ENCODE results near the gene RAB10. TPM values are rescaled to one million over a fixed set of nuclear protein-coding genes. Genes with fewer than 3 reads are reported as not detected.
"Not testable (repeated sequence)": the region's sequence is repeated elsewhere in the genome, so short reads cannot be mapped to it uniquely, and the experiment has no call there.

RAB10 gene
- total and polyA plus RNA-seq, 4 donors: 45.8 to 92.4 (median 69.0) TPM

GRCh38 chr2:26108701-26109100, 74.8 kb downstream of the RAB10 start:
- H3K9me3 ChIP-seq (ENCODE audit: control insufficient read depth, low read length); H3K36me3 ChIP-seq (ENCODE audit: control insufficient read depth in 1 of 2, insufficient read depth in 2 of 2, low read length in 1 of 2); H3K4me3 ChIP-seq (ENCODE audit: low read length in 2 of 2); H3K27ac ChIP-seq (ENCODE audit: low read depth in 1 of 2, low read length in 2 of 2); H3K4me1 ChIP-seq (ENCODE audit: control insufficient read depth in 1 of 2, insufficient read depth in 2 of 2, low read length in 2 of 2); H3K27me3 ChIP-seq (ENCODE audit: control insufficient read depth in 1 of 2, insufficient read depth in 2 of 2, low read length in 1 of 2); DNase-seq; ATAC-seq (ENCODE audit: low FRiP score); intact Hi-C loops (cut with DNase I): not testable (repeated sequence)
- 95 to 96% methylated on average over 6 of the region's 6 CpGs for WGBS, 2 donors

DNA sequence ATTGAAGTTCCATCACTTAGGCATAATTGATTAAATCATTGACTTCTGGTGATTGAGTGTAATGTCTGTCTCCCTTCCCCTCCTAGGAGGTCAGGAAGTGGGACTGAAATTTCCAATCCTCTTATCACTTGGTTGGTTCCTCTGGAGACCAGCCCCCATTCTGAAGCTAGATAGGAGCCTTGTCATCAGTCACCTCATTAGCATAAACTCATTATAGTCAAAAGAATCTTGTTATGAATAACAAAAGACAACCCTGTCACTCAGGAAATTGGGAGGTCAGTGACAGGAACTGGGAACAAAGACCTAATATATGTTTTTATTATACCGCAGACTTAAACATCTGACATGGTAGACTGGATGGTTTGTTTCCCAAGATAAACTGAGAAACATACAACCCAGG, 78.3 kb downstream of the RAB10 start:
- no peaks in the 10 kb centered on the region for H3K9me3 ChIP-seq (ENCODE audit: control insufficient read depth, low read length)
- intact Hi-C loops (cut with DNase I): no loop called here
- 97% methylated on average over 1 of the region's 1 CpG for WGBS, 2 donors
- ATAC-seq (ENCODE audit: low FRiP score): no peak
- H3K4me3 ChIP-seq (ENCODE audit: low read length in 2 of 2): no peak overlapping the region
- no peaks in the 10 kb centered on the region for H3K27me3 ChIP-seq (ENCODE audit: control insufficient read depth in 1 of 2, insufficient read depth in 2 of 2, low read length in 1 of 2)
- DNase-seq: no peak
- no peak overlapping the region for H3K27ac ChIP-seq (ENCODE audit: low read depth in 1 of 2, low read length in 2 of 2)
- H3K4me1 ChIP-seq (ENCODE audit: control insufficient read depth in 1 of 2, insufficient read depth in 2 of 2, low read length in 2 of 2): no peaks in the 10 kb centered on the region
- H3K36me3 ChIP-seq (ENCODE audit: control insufficient read depth in 1 of 2, insufficient read depth in 2 of 2, low read length in 1 of 2): no peaks in the 10 kb centered on the region

GRCh38 chr2:26114151-26114550, 80.3 kb downstream of the RAB10 start:
- intact Hi-C loops (cut with DNase I): no loop called here
- ATAC-seq (ENCODE audit: low FRiP score): no peak
- WGBS, 2 donors: 68 to 74% methylated on average over 2 of the region's 2 CpGs

GRCh38 chr2:26118682-26119081, 84.8 kb downstream of the RAB10 start:
- Histone ChIP-seq H3K36me3 (ENCODE audit: control insufficient read depth in 1 of 2, insufficient read depth in 2 of 2, low read length in 1 of 2) (no peaks in the 10 kb centered on the region), H3K4me3 (ENCODE audit: low read length in 2 of 2) (no peak overlapping the region), H3K27me3 (ENCODE audit: control insufficient read depth in 1 of 2, insufficient read depth in 2 of 2, low read length in 1 of 2) (no peaks in the 10 kb centered on the region), H3K27ac (ENCODE audit: low read depth in 1 of 2, low read length in 2 of 2) (no peak overlapping the region), H3K4me1 (ENCODE audit: control insufficient read depth in 1 of 2, insufficient read depth in 2 of 2, low read length in 2 of 2) (no peaks in the 10 kb centered on the region), H3K9me3 (ENCODE audit: control insufficient read depth, low read length) (no peaks in the 10 kb centered on the region)
- intact Hi-C loops (cut with DNase I): no loop called here
- DNase-seq: no peak
- ATAC-seq (ENCODE audit: low FRiP score): no peak
- WGBS, 2 donors: 64 to 70% methylated on average over 4 of the region's 4 CpGs

More at GRCh38 chr2:26114151-26114550, 80.3 kb downstream of the RAB10 start:
- H3K36me3 ChIP-seq (ENCODE audit: control insufficient read depth in 1 of 2, insufficient read depth in 2 of 2, low read length in 1 of 2): no peaks in the 10 kb centered on the region
- H3K4me3 ChIP-seq (ENCODE audit: low read length in 2 of 2): no peak overlapping the region
- no peaks in the 10 kb centered on the region for H3K27me3 ChIP-seq (ENCODE audit: control insufficient read depth in 1 of 2, insufficient read depth in 2 of 2, low read length in 1 of 2)
- H3K27ac ChIP-seq (ENCODE audit: low read depth in 1 of 2, low read length in 2 of 2): no peak overlapping the region
- no peaks in the 10 kb centered on the region for H3K9me3 ChIP-seq (ENCODE audit: control insufficient read depth, low read length)
- H3K4me1 ChIP-seq (ENCODE audit: control insufficient read depth in 1 of 2, insufficient read depth in 2 of 2, low read length in 2 of 2): no peaks in the 10 kb centered on the region
- DNase-seq: no peak

DNA sequence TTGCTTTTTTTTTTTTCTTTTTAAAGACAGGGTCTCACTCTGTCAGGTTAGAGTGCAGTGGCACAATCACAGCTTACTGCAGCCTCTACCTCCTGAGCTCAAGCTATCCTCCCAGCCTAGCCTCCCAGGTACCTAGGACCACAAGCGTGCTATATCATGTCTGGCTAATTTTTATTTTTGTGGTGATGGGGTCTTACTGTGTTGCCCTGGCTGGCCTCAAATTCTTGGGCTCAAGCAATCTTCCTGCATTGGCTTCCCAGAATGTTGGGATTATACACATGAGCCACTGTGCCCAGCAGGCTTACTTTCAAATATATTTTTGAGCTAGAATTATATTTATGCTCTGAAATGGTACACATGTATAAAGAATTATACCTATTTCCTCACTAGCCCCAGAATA, 85.6 kb downstream of the RAB10 start:
- DNase-seq: no peak
- no peak overlapping the region for H3K27ac ChIP-seq (ENCODE audit: low read depth in 1 of 2, low read length in 2 of 2)
- H3K9me3 ChIP-seq (ENCODE audit: control insufficient read depth, low read length): no peaks in the 10 kb centered on the region
- ATAC-seq (ENCODE audit: low FRiP score): no peak
- no peaks in the 10 kb centered on the region for H3K36me3 ChIP-seq (ENCODE audit: control insufficient read depth in 1 of 2, insufficient read depth in 2 of 2, low read length in 1 of 2)
- H3K4me1 ChIP-seq (ENCODE audit: control insufficient read depth in 1 of 2, insufficient read depth in 2 of 2, low read length in 2 of 2): no peaks in the 10 kb centered on the region
- H3K4me3 ChIP-seq (ENCODE audit: low read length in 2 of 2): no peak overlapping the region
- intact Hi-C loops (cut with DNase I): no loop called here
- no peaks in the 10 kb centered on the region for H3K27me3 ChIP-seq (ENCODE audit: control insufficient read depth in 1 of 2, insufficient read depth in 2 of 2, low read length in 1 of 2)
- 99 to 100% methylated on average over 1 of the region's 1 CpG for WGBS, 2 donors

DNA sequence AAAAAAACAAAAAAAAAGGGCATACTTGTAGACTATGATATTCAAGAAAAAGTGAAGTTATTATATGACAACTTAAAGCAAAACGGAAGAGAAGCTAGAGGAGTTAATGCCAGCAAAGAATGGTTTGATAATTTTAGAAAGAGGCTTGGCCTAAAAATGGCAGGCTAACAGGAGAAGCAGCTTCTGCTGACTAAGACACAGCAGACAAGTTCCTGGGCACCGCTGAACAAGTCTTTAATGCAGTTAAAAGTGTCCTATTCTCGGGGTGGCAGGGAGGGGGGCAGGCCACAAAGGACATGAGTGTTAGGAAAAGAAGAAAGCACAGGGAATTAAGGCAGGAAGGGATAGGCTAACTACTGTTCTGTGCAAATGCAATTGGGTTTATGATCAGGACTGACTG, 88.7 kb downstream of the RAB10 start:
- 13 to 32% methylated on average over 3 of the region's 3 CpGs for WGBS, 2 donors
- DNase-seq (no peak), ATAC-seq (ENCODE audit: low FRiP score) (no peak)
- Histone ChIP-seq H3K4me1 (ENCODE audit: control insufficient read depth in 1 of 2, insufficient read depth in 2 of 2, low read length in 2 of 2) (no peaks in the 10 kb centered on the region), H3K4me3 (ENCODE audit: low read length in 2 of 2) (no peak overlapping the region), H3K9me3 (ENCODE audit: control insufficient read depth, low read length) (no peaks in the 10 kb centered on the region), H3K27ac (ENCODE audit: low read depth in 1 of 2, low read length in 2 of 2) (no peak overlapping the region), H3K36me3 (ENCODE audit: control insufficient read depth in 1 of 2, insufficient read depth in 2 of 2, low read length in 1 of 2) (no peaks in the 10 kb centered on the region), H3K27me3 (ENCODE audit: control insufficient read depth in 1 of 2, insufficient read depth in 2 of 2, low read length in 1 of 2) (no peaks in the 10 kb centered on the region)
- intact Hi-C loops (cut with DNase I): loop anchor here in 1 of 2 donors (10.0 kb wide), 1 partner anchor 48 kb away; no protein-coding TSS in a partner anchor

- H3K27ac ChIP-seq (ENCODE audit: low read depth in 1 of 2, low read length in 2 of 2): no peak overlapping the region
- H3K27me3 ChIP-seq (ENCODE audit: control insufficient read depth in 1 of 2, insufficient read depth in 2 of 2, low read length in 1 of 2): no peaks in the 10 kb centered on the region
- DNase-seq: no peak
- 64 to 76% methylated on average over 5 of the region's 5 CpGs for WGBS, 2 donors
- no peaks in the 10 kb centered on the region for H3K4me1 ChIP-seq (ENCODE audit: control insufficient read depth in 1 of 2, insufficient read depth in 2 of 2, low read length in 2 of 2)
- ATAC-seq (ENCODE audit: low FRiP score): no peak
- no peaks in the 10 kb centered on the region for H3K9me3 ChIP-seq (ENCODE audit: control insufficient read depth, low read length)
- intact Hi-C loops (cut with DNase I): loop anchor here in 1 of 2 donors (10.0 kb wide), 1 partner anchor 49 kb away; no protein-coding TSS in a partner anchor
- no peak overlapping the region for H3K4me3 ChIP-seq (ENCODE audit: low read length in 2 of 2)
- no peaks in the 10 kb centered on the region for H3K36me3 ChIP-seq (ENCODE audit: control insufficient read depth in 1 of 2, insufficient read depth in 2 of 2, low read length in 1 of 2)
Measured at GRCh38 chr2:26123426-26123825, 89.5 kb downstream of the RAB10 start.

DNA sequence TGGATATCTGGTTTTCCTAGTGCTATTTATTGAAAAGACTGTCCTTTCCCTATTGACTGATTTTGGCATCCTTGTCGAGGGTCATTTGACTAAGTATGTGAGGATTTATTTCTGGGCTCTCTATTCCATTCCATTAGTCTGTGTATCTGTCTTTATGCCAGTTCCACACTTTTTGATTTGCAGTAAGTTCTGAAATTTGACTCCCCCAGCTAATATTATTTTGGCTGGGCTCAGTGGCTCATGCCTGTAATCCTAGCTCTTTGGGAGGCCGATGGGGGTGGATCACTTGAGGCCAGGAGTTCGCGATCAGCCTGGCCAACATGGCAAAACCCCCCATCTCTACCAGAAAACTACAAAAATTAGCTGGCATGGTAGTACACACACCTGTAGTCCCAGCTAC, 92.2 kb downstream of the RAB10 start:
- ATAC-seq (ENCODE audit: low FRiP score) (no peak), DNase-seq (no peak)
- WGBS, 2 donors: 14 to 49% methylated on average over 4 of the region's 4 CpGs
- Histone ChIP-seq H3K27ac (ENCODE audit: low read depth in 1 of 2, low read length in 2 of 2) (no peak overlapping the region), H3K36me3 (ENCODE audit: control insufficient read depth in 1 of 2, insufficient read depth in 2 of 2, low read length in 1 of 2) (no peaks in the 10 kb centered on the region), H3K27me3 (ENCODE audit: control insufficient read depth in 1 of 2, insufficient read depth in 2 of 2, low read length in 1 of 2) (no peaks in the 10 kb centered on the region), H3K9me3 (ENCODE audit: control insufficient read depth, low read length) (no peaks in the 10 kb centered on the region), H3K4me1 (ENCODE audit: control insufficient read depth in 1 of 2, insufficient read depth in 2 of 2, low read length in 2 of 2) (no peaks in the 10 kb centered on the region), H3K4me3 (ENCODE audit: low read length in 2 of 2) (no peak overlapping the region)
- intact Hi-C loops (cut with DNase I): loop anchor here in 1 of 2 donors (10.0 kb wide), 1 partner anchor 51 kb away; no protein-coding TSS in a partner anchor

DNA sequence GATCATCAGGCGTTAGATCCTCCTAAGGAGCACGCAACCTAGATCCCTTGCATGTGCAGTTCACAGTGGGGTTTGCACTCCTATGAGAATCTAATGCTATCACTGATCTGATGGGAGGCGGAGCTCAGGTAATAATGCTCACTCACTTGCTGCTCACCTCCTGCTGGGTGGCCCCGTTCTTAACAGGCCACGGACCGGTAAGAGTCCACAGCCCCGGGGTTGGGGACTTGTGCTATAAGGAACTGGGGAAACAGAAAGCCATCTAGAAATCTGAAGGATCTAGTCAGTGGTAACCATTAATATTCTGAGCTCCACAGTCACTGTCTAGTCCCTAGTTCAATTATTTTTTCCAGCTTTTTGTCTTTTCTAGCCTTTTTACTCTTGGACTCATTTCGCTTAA, 94.3 kb downstream of the RAB10 start:
- Histone ChIP-seq H3K4me3 (ENCODE audit: low read length in 2 of 2) (no peak overlapping the region), H3K9me3 (ENCODE audit: control insufficient read depth, low read length) (no peaks in the 10 kb centered on the region), H3K4me1 (ENCODE audit: control insufficient read depth in 1 of 2, insufficient read depth in 2 of 2, low read length in 2 of 2) (no peaks in the 10 kb centered on the region), H3K27me3 (ENCODE audit: control insufficient read depth in 1 of 2, insufficient read depth in 2 of 2, low read length in 1 of 2) (no peaks in the 10 kb centered on the region), H3K36me3 (ENCODE audit: control insufficient read depth in 1 of 2, insufficient read depth in 2 of 2, low read length in 1 of 2) (no peaks in the 10 kb centered on the region), H3K27ac (ENCODE audit: low read depth in 1 of 2, low read length in 2 of 2) (no peak overlapping the region)
- intact Hi-C loops (cut with DNase I): loop anchor here in 1 of 2 donors (10.0 kb wide), 1 partner anchor 53 kb away; no protein-coding TSS in a partner anchor
- ATAC-seq (ENCODE audit: low FRiP score): no peak
- DNase-seq: no peak
- 92 to 93% methylated on average over 8 of the region's 8 CpGs for WGBS, 2 donors
